PFSK-1 (cell line): Measurements from ENCODE around the gene TCF21.

Source experiments
- FOXP2 ChIP-seq: optimal IDR thresholded peaks from 2 replicates; pipeline ENCODE3; 2011; ENCODE audit warnings: borderline replicate concordance, control low read depth, inconsistent platforms; ENCODE audit not compliant: insufficient read depth; ENCODE audit errors: extremely low read length, extremely low read depth
- POLR2AphosphoS5 ChIP-seq: IDR thresholded peaks from 2 replicates; pipeline ENCODE4 v1.6.1; 2012; ENCODE audit warnings: low read depth, mild to moderate bottlenecking, control low read depth, low read length, moderate library complexity
- SIN3A ChIP-seq: IDR thresholded peaks from 2 replicates; pipeline ENCODE4 v1.6.1; 2012; ENCODE audit warnings: mild to moderate bottlenecking, low read length, moderate library complexity, borderline replicate concordance; ENCODE audit not compliant: insufficient read depth
- TAF1 ChIP-seq: IDR thresholded peaks from 2 replicates; pipeline ENCODE4 v1.6.1; 2012; ENCODE audit warnings: low read length, control low read depth, borderline replicate concordance; ENCODE audit not compliant: insufficient read depth
- TF ChIP-seq, protein P1 (sequence below), 2 experiments: IDR thresholded peaks; 2 replicates each; pipeline versions ENCODE4 v1.6.1 to v1.8.0; 2011 to 2012; ENCODE audit warnings: low read depth in 2 of 2, low read length in 2 of 2, control low read depth in 1 of 2, inconsistent platforms in 1 of 2, mild to moderate bottlenecking in 1 of 2, moderate library complexity in 1 of 2; ENCODE audit not compliant: insufficient read depth in 1 of 2

The TCF21 gene

DNA sequence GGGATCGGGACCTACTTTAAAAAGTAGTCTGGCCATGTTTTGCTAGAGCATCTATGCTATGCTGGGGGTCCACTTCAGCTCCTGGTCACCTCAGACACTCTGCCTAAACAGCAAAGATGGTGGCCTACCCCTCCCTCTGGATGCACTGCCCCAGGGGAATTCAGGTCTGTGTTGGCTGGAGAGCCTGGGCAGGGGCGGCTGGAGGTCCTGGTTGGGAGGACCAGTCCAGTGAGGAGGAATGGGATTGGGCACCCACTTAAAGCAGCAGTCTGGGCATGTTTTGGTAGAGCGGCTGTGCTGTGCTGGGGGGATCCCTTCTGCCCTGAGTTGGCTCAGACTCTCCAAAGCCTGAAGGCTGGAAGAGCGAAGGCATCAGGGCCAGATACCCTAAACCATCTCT, 23.2 kb upstream of the TCF21 start:
- no peak for TF ChIP-seq POLR2AphosphoS5
- TF ChIP-seq FOXP2 = no peak
- no peak for TF ChIP-seq SIN3A
- TF ChIP-seq, protein P1, sequence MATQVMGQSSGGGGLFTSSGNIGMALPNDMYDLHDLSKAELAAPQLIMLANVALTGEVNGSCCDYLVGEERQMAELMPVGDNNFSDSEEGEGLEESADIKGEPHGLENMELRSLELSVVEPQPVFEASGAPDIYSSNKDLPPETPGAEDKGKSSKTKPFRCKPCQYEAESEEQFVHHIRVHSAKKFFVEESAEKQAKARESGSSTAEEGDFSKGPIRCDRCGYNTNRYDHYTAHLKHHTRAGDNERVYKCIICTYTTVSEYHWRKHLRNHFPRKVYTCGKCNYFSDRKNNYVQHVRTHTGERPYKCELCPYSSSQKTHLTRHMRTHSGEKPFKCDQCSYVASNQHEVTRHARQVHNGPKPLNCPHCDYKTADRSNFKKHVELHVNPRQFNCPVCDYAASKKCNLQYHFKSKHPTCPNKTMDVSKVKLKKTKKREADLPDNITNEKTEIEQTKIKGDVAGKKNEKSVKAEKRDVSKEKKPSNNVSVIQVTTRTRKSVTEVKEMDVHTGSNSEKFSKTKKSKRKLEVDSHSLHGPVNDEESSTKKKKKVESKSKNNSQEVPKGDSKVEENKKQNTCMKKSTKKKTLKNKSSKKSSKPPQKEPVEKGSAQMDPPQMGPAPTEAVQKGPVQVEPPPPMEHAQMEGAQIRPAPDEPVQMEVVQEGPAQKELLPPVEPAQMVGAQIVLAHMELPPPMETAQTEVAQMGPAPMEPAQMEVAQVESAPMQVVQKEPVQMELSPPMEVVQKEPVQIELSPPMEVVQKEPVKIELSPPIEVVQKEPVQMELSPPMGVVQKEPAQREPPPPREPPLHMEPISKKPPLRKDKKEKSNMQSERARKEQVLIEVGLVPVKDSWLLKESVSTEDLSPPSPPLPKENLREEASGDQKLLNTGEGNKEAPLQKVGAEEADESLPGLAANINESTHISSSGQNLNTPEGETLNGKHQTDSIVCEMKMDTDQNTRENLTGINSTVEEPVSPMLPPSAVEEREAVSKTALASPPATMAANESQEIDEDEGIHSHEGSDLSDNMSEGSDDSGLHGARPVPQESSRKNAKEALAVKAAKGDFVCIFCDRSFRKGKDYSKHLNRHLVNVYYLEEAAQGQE (IDR thresholded peaks at IDR 0.05; ENCODE audit: insufficient read depth in 1 of 2, low read depth in 2 of 2, low read length in 2 of 2) = no peak
- TF ChIP-seq TAF1 = no peak

DNA sequence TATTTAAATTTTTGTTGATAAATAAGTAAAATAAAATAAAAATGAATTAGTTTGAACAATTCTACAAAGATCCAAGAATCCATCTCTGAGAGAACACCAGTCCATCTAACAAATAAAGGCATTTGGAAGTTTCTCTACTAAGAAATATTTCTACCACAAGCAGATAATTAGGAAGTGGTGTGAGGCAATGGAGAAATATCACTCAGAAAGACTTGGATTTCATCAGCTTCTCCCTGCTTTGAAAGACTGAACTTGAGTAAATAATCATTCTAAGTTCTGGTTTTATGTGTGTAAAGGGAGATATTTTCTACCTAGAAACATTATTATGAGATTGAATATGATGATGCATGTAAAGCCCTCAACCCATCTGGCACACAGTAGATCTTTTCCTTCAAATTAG, 17.8 kb upstream of the TCF21 start:
- TF ChIP-seq SIN3A (no peak), TAF1 (no peak), POLR2AphosphoS5 (no peak), FOXP2 (no peak)
- TF ChIP-seq, protein P1 (IDR thresholded peaks at IDR 0.05; ENCODE audit: insufficient read depth in 1 of 2, low read depth in 2 of 2, low read length in 2 of 2) = no peak

DNA sequence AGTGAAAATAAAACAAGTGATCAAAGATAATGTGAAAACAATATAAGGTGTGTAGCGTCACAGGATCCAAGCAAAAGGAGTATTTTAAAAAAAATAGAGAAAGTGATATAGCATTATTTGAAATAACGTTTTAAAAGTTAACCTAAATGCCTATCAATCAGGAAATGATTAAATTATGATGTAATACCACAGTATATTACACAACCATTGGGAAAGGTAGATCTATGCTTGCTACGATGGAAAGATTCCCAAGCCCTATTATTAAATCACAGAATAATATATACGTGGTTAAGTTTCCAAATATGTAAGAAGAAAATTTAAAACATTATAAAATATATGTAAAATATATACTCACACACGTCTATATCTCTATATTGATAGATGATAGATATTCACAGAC, 15.4 kb upstream of the TCF21 start:
- TF ChIP-seq FOXP2 = no peak
- TF ChIP-seq SIN3A = no peak
- TF ChIP-seq TAF1 = no peak
- TF ChIP-seq, protein P1 (IDR thresholded peaks at IDR 0.05; ENCODE audit: insufficient read depth in 1 of 2, low read depth in 2 of 2, low read length in 2 of 2) = no peak
- no peak for TF ChIP-seq POLR2AphosphoS5

- TF ChIP-seq POLR2AphosphoS5 (no peak), TAF1 (no peak), SIN3A (no peak), FOXP2 (no peak)
- TF ChIP-seq, protein P1 (IDR thresholded peaks at IDR 0.05; ENCODE audit: insufficient read depth in 1 of 2, low read depth in 2 of 2, low read length in 2 of 2) = no peak
Observed at GRCh38 chr6:133877116-133877515, 11.8 kb upstream of the TCF21 start.

DNA sequence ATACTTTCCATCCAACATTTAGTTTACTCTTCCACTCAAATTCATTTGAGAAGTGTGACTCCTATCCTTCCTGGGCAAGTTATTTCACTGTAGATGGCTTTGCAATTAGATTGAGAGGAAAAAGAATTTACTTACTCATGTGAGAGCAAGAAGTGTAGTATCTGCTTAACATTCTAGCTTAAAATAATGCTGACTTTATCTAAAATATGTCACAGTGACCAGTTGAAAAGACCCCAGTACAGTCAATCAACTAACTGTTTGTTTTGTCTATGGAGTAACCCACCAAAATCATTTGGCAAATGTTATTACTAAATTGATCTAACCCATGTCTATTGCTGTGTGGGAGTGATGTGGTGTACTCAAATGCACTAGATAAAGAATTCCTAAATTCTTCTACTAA, 8.9 kb upstream of the TCF21 start:
- TF ChIP-seq FOXP2 (no peak), SIN3A (no peak), TAF1 (no peak), POLR2AphosphoS5 (no peak)
- TF ChIP-seq, protein P1 (IDR thresholded peaks at IDR 0.05; ENCODE audit: insufficient read depth in 1 of 2, low read depth in 2 of 2, low read length in 2 of 2) = no peak
